GM10266 (cell line): ENCODE data around the gene VSTM2B.
A peak's percentile ranks its signal among the peaks of the same experiment; 100 is the strongest.

Experiments used
- DNase-seq: peaks from one replicate; pipeline ENCODE4 v3.0.0; 2012; ENCODE audit errors: extremely low spot score
- TF ChIP-seq, protein P1 (sequence below): IDR thresholded peaks from 2 replicates; pipeline ENCODE4 v1.5.1; 2012; ENCODE audit warnings: mild to moderate bottlenecking, low read depth; ENCODE audit not compliant: control insufficient read depth, insufficient read depth; ENCODE audit errors: missing control alignments

The VSTM2B gene

DNA sequence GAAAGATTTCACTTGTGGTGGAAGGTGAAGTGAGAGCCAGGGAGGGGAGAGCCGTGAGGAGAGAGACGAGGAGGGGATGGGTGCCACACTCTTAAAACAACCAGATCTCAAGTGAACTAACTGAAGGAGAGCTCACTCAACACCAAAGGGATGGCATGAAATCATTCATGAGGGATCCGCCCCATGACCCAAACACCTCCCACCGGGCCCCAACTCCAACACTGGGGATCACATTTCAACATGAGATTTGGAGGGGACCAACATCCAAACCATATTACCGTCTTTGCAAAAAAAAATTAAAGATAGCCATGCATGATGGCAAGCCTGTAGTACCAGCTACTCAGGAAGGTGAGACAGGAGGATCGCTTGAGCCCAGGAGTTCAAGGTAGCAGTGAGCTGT, 45.4 kb downstream of the VSTM2B start:
- TF ChIP-seq, protein P1, sequence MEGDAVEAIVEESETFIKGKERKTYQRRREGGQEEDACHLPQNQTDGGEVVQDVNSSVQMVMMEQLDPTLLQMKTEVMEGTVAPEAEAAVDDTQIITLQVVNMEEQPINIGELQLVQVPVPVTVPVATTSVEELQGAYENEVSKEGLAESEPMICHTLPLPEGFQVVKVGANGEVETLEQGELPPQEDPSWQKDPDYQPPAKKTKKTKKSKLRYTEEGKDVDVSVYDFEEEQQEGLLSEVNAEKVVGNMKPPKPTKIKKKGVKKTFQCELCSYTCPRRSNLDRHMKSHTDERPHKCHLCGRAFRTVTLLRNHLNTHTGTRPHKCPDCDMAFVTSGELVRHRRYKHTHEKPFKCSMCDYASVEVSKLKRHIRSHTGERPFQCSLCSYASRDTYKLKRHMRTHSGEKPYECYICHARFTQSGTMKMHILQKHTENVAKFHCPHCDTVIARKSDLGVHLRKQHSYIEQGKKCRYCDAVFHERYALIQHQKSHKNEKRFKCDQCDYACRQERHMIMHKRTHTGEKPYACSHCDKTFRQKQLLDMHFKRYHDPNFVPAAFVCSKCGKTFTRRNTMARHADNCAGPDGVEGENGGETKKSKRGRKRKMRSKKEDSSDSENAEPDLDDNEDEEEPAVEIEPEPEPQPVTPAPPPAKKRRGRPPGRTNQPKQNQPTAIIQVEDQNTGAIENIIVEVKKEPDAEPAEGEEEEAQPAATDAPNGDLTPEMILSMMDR, result no peak

DNA sequence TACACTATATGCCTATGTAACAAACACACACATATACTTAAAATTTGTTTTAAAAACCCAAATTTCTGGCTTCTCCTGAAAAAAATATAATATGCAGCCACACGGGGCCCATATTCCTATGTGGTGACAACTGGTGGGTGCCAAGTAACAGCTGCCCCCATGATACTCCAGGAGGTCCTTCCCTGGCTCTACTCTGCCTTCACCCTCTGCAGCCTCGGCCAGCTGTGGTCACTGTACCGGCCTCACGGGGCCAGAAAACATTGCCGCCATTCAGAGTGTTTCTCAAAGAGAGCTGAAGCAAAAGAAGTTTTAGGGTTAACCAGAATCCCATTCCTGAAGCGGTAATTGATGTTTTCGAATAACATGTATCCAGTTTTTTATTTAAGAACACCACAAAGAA, 47.7 kb downstream of the VSTM2B start:
- DNase-seq, result no peak
- TF ChIP-seq, protein P1, result no peak

More for the DNA sequence above, 45.4 kb downstream of the VSTM2B start:
- DNase-seq, result no peak

DNA sequence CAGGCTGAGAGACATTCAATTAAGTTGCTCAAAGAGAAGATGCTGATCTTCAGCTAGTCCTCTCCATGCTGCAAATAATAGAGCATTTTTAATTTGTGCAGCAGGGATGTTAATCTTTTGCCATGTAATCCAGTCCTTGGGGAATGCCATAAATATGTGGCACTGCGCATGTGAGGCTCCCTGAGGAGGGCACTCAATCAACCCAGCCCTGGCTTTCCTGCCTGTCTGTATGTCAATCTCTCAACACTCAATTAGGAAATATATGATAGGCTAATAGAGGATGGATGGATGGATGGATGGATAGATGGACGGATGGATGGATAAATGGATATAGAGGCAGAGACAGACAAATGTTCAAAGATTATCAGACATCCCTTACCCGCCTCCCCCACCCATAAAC, 48.7 kb downstream of the VSTM2B start:
- TF ChIP-seq, protein P1, result no peak
- DNase-seq, result no peak

DNA sequence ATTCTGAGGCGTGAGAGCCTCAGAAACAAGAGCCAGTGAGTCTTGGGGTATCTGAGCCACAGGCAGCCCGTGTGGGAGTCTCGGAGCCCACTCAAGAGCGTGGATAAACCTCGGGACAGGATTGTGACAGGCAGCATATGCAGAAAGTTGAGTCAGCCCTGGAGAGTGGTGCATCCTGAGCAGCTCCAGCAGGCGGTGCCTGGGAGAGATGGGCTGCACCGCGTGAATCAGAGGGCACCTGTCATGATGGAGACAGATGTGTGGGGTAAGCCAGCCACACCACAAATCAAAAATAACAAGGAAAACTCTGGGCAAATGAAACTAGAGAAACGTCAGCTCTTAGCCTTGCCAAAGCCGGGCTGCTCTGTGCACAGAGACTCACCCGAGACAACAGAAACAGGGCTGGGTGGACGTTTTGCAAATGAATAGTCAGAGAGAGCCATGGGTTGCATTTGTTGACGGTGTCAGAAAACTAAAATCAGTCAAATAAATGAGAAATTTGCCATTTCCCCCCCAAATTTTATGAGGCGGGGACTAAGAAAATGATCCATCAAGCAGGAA, 50.3 kb downstream of the VSTM2B start:
- TF ChIP-seq, protein P1, result no peak
- DNase-seq, result no peak

DNA sequence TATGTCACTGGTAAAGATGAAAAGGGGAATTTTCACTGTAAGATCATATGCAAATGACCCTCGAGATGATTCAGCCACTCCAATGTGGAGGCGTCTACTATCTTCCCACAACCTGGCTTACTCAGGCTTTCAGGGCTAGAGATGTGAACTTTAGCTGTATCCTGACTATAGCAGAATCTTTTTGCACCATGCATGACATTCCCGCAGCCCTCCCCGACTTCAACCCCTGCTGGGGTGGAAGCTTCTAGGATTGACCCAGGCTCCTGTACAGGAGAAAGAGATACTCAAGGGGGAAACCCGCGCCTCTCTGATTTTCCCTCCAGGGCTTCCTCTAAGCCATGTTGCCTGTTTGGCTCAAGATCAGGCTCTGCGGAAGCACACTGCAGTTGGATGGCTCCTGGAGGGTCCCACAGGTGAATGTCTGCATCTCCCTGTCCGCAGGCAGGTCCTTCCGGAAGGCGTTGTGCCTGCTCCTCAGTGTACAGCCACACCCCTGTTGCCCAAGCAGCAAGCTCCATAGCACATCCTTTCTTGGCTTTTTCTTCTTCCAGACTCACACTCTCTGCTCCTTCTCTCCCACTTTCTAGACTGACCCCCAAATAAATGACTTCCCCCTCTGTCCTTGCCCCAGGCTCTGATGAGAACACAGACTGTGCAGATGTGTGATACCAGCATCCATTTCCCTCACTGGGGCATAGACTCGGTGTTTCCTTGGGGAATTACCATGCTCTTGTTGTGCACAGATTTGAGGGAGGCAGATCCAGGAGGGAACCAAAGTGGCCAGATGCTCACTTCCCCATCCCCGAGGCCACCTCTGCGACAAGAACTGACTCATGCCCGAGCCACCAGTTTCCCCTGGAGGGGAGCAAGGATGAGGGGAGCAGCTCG, 51.2 kb downstream of the VSTM2B start:
- TF ChIP-seq, protein P1, result no peak
- peak; percentile 53 for DNase-seq

DNA sequence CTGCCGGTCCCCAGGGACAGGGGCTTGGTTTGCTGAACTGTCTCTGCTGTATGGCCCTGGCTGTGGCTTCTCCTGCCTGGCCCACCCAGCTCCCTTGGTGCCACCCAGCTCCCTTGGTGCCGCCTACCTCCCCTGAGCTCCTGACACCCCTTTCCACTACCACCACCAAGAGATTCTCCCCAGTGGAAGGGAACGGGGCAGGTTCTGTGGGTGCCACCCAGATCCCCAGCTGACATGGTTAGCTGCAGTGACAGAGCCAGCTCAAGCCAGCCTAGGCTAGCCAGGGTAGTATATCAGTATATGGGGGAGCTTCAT, 51.8 kb downstream of the VSTM2B start:
- DNase-seq, result no peak
- TF ChIP-seq, protein P1, result no peak

DNA sequence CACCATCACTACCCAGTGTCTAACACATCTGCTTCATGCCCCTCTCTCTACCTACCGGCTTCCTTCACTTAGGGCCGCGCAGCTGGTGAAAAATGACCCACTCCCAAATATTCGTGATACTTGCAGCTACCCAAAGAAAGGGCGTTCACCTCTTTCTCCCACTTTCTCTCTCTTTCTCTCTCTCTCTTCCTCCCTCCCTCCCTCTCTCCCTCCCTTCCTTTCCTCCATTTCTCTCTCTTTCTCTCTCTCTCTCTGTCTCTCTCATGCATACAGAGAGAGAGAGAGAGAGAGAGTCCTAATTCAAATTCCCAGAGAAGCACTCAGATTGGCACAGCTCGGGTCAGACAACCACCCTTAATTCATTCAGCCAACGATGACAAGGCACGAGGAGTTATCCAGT, 52.6 kb downstream of the VSTM2B start:
- TF ChIP-seq, protein P1, result no peak

More for the DNA sequence above, 52.6 kb downstream of the VSTM2B start:
- DNase-seq, result no peak
